Astrocyte (in vitro differentiated cells and primary cell): ENCODE measurements around the gene NUAK2. TPM values are rescaled to one million over a fixed set of nuclear protein-coding genes. Genes with fewer than 3 reads are reported as not detected.

Experiments used
- DNase-seq: peaks from one replicate; pipeline ENCODE4 v3.0.0-alpha.2; 2010; ENCODE audit warnings: low read depth
- FAIRE-seq: peaks from 2 replicates; lab custom pipeline; 2011; peaks lifted over from hg19 to GRCh38; lab: Jason Lieb, UNC
- H2AFZ ChIP-seq: 2 replicates; pipeline ENCODE4 v1.6.0; 2012; ENCODE audit warnings: low read depth, low read length, inconsistent platforms
- H3K27ac ChIP-seq: 2 replicates; pipeline ENCODE4 v1.5.1; 2011; ENCODE audit warnings: low read depth, low read length, inconsistent platforms
- H3K27me3 ChIP-seq: 2 replicates; pipeline ENCODE4 v1.6.0; 2011; ENCODE audit warnings: low read length, inconsistent platforms; ENCODE audit not compliant: insufficient read depth
- H3K36me3 ChIP-seq: 2 replicates; pipeline ENCODE4 v1.5.1; 2011; ENCODE audit warnings: low read length, inconsistent platforms; ENCODE audit not compliant: insufficient read depth
- H3K4me1 ChIP-seq: 2 replicates; pipeline ENCODE4 v1.5.1; 2011; ENCODE audit warnings: low read length, inconsistent platforms; ENCODE audit not compliant: insufficient read depth
- H3K4me2 ChIP-seq: 2 replicates; pipeline ENCODE4 v1.6.0; 2012; ENCODE audit warnings: low read length, inconsistent platforms
- H3K4me3 ChIP-seq: 2 replicates; pipeline ENCODE4 v1.5.1; 2011; ENCODE audit warnings: low read depth, mild to moderate bottlenecking, low read length, inconsistent platforms; ENCODE audit not compliant: insufficient read depth
- H3K79me2 ChIP-seq: 2 replicates; pipeline ENCODE4 v1.6.0; 2012; ENCODE audit warnings: mild to moderate bottlenecking, low read length, inconsistent platforms; ENCODE audit not compliant: insufficient read depth
- H3K9ac ChIP-seq: 2 replicates; pipeline ENCODE4 v1.6.0; 2012; ENCODE audit warnings: mild to moderate bottlenecking, low read length, inconsistent platforms
- H3K9me3 ChIP-seq: 2 replicates; pipeline ENCODE4 v1.5.1; 2012; ENCODE audit warnings: low read depth, mild to moderate bottlenecking, low read length, inconsistent platforms; ENCODE audit not compliant: insufficient read depth
- H4K20me1 ChIP-seq: 2 replicates; pipeline ENCODE4 v1.6.0; 2012; ENCODE audit warnings: low read length, inconsistent platforms; ENCODE audit not compliant: insufficient read depth
- H3K27ac Mint-ChIP-seq: one replicate; pipeline ENCODE4 v1.8.0; 2021; ENCODE audit warnings: mild to moderate bottlenecking, mixed read lengths; ENCODE audit not compliant: unreplicated experiment
- H3K27me3 Mint-ChIP-seq: one replicate; pipeline ENCODE4 v1.8.0; 2021; ENCODE audit warnings: low read depth, mixed read lengths; ENCODE audit not compliant: unreplicated experiment
- H3K36me3 Mint-ChIP-seq: one replicate; pipeline ENCODE4 v1.8.0; 2021; ENCODE audit warnings: low read depth, mixed read lengths; ENCODE audit not compliant: unreplicated experiment
- H3K4me1 Mint-ChIP-seq: one replicate; pipeline ENCODE4 v1.8.0; 2021; ENCODE audit warnings: low read depth, mixed read lengths; ENCODE audit not compliant: unreplicated experiment
- H3K4me3 Mint-ChIP-seq: one replicate; pipeline ENCODE4 v1.8.0; 2021; ENCODE audit warnings: mild to moderate bottlenecking, moderate library complexity, mixed read lengths; ENCODE audit not compliant: unreplicated experiment
- H3K9me3 Mint-ChIP-seq: one replicate; pipeline ENCODE4 v1.8.0; 2021; ENCODE audit warnings: mild to moderate bottlenecking, mixed read lengths; ENCODE audit not compliant: unreplicated experiment
- CTCF ChIP-seq: IDR thresholded peaks from 2 replicates; pipeline ENCODE4 v1.5.1; 2011; ENCODE audit warnings: low read depth, mild to moderate bottlenecking, inconsistent platforms, low read length, moderate library complexity; ENCODE audit not compliant: insufficient read depth
- EZH2 ChIP-seq: IDR thresholded peaks from 2 replicates; pipeline ENCODE4 v1.6.1; 2012; ENCODE audit warnings: mild to moderate bottlenecking, low read length, inconsistent platforms; ENCODE audit not compliant: insufficient read depth
- total RNA-seq: library from RNA; stranded (reverse); gene quantifications from 2 replicates; pipeline ENCODE4 v1.2.1, GENCODE V29; 2021

The NUAK2 gene
- total RNA-seq, 1 donor from 2014 or later, result 49.4 TPM

- Mint-ChIP-seq H3K4me3 (no peak overlapping the region), H3K27me3 (no peaks in the 10 kb centered on the region), H3K9me3 (peaks cover 6% of the 10 kb centered on the region), H3K36me3 (no peaks in the 10 kb centered on the region), H3K27ac (peak overlapping the region; percentile 89), H3K4me1 (peaks cover 53% of the 10 kb centered on the region)
- Histone ChIP-seq H3K9me3 (no peaks in the 10 kb centered on the region), H3K9ac (peak overlapping the region; percentile 54), H4K20me1 (no peaks in the 10 kb centered on the region), H2AFZ (no peak overlapping the region), H3K27ac (peak overlapping the region; percentile 76), H3K4me2 (peak overlapping the region; percentile 77), H3K4me3 (peak overlapping the region; percentile 20), H3K4me1 (peaks cover 50% of the 10 kb centered on the region), H3K36me3 (no peaks in the 10 kb centered on the region), H3K79me2 (no peaks in the 10 kb centered on the region), H3K27me3 (no peaks in the 10 kb centered on the region)
- no peak for DNase-seq
- no peak for FAIRE-seq
- TF ChIP-seq EZH2, result no peak
- no peak for TF ChIP-seq CTCF
Measured at GRCh38 chr1:205285381-205286101, 36.0 kb downstream of the NUAK2 start.

GRCh38 chr1:205284420-205285144 is 37.0 kb downstream of the NUAK2 start:
- TF ChIP-seq CTCF (no peak), EZH2 (no peak)
- Mint-ChIP-seq H3K9me3 (peaks cover 6% of the 10 kb centered on the region), H3K4me3 (no peak overlapping the region), H3K4me1 (peaks cover 53% of the 10 kb centered on the region), H3K27ac (peak overlapping the region; percentile 89), H3K36me3 (no peaks in the 10 kb centered on the region), H3K27me3 (no peaks in the 10 kb centered on the region)
- Histone ChIP-seq H3K27ac (peak overlapping the region; percentile 76), H3K27me3 (no peaks in the 10 kb centered on the region), H4K20me1 (no peaks in the 10 kb centered on the region), H3K4me1 (peaks cover 50% of the 10 kb centered on the region), H3K9ac (peak overlapping the region; percentile 71), H2AFZ (peak overlapping the region; percentile 31), H3K36me3 (no peaks in the 10 kb centered on the region), H3K4me2 (peak overlapping the region; percentile 77), H3K79me2 (no peaks in the 10 kb centered on the region), H3K4me3 (peak overlapping the region; percentile 20), H3K9me3 (no peaks in the 10 kb centered on the region)
- FAIRE-seq, result no peak
- DNase-seq, result peak; percentile 98
